ENCODE results near the gene RPS17. TPM values are rescaled to one million over a fixed set of nuclear protein-coding genes. Genes with fewer than 3 reads are reported as not detected.
"Not testable (repeated sequence)": the region's sequence is repeated elsewhere in the genome, so short reads cannot be mapped to it uniquely, and the experiment has no call there.

Gene RPS17
- total RNA-seq, 1 donor from 2014 or later: 2,069 TPM

- Mint-ChIP-seq H3K27ac (ENCODE audit: unreplicated experiment) (no peak overlapping the region), H3K27me3 (ENCODE audit: low read depth) (no peaks in the 10 kb centered on the region), H3K9me3 (no peaks in the 10 kb centered on the region), H3K36me3 (ENCODE audit: low read depth) (peaks cover 37% of the 10 kb centered on the region), H3K4me1 (peaks cover 43% of the 10 kb centered on the region), H3K4me3 (peak overlapping the region; percentile 62)
- TF ChIP-seq CTCF (conservative IDR thresholded peaks at IDR 0.05): no peak
- no peak for DNase-seq (ENCODE audit: low read depth, low spot score)
These were observed 3.6 kb downstream of the RPS17 start for GRCh38 chr15:82536409-82537350.

GRCh38 chr15:82535566-82536408 is 4.5 kb downstream of the RPS17 start:
- Mint-ChIP-seq H3K4me1 (peaks cover 39% of the 10 kb centered on the region), H3K9me3 (no peaks in the 10 kb centered on the region), H3K27ac (ENCODE audit: unreplicated experiment) (no peak overlapping the region), H3K27me3 (ENCODE audit: low read depth) (no peaks in the 10 kb centered on the region), H3K4me3 (peak overlapping the region; percentile 62), H3K36me3 (ENCODE audit: low read depth) (peaks cover 37% of the 10 kb centered on the region)
- no peak for TF ChIP-seq CTCF (conservative IDR thresholded peaks at IDR 0.05)
- no peak for DNase-seq (ENCODE audit: low read depth, low spot score)

GRCh38 chr15:82535151-82535550 is 5.1 kb downstream of the RPS17 start:
- H3K9me3 Mint-ChIP-seq: not testable (repeated sequence)
- peaks cover 39% of the 10 kb centered on the region for H3K4me1 Mint-ChIP-seq

GRCh38 chr15:82534457-82534861 is 5.8 kb downstream of the RPS17 start:
- DNase-seq (ENCODE audit: low read depth, low spot score); H3K27ac Mint-ChIP-seq (ENCODE audit: unreplicated experiment); H3K9me3 Mint-ChIP-seq; H3K27me3 Mint-ChIP-seq (ENCODE audit: low read depth): not testable (repeated sequence)
- H3K36me3 Mint-ChIP-seq (ENCODE audit: low read depth): peaks cover 37% of the 10 kb centered on the region
- H3K4me1 Mint-ChIP-seq: peaks cover 39% of the 10 kb centered on the region
- peak overlapping the region; percentile 49 for H3K4me3 Mint-ChIP-seq

More at GRCh38 chr15:82535151-82535550, 5.1 kb downstream of the RPS17 start:
- not testable (repeated sequence) for H3K27me3 Mint-ChIP-seq (ENCODE audit: low read depth); H3K27ac Mint-ChIP-seq (ENCODE audit: unreplicated experiment); DNase-seq (ENCODE audit: low read depth, low spot score)
- H3K4me3 Mint-ChIP-seq: peak overlapping the region; percentile 61
- H3K36me3 Mint-ChIP-seq (ENCODE audit: low read depth): peaks cover 37% of the 10 kb centered on the region

- no peak overlapping the region for H3K27ac Mint-ChIP-seq (ENCODE audit: unreplicated experiment)
- H3K36me3 Mint-ChIP-seq (ENCODE audit: low read depth): peaks cover 35% of the 10 kb centered on the region
- no peak for DNase-seq (ENCODE audit: low read depth, low spot score)
- TF ChIP-seq CTCF (conservative IDR thresholded peaks at IDR 0.05): no peak
- no peaks in the 10 kb centered on the region for H3K9me3 Mint-ChIP-seq
- peak overlapping the region; percentile 49 for H3K4me3 Mint-ChIP-seq
- peaks cover 33% of the 10 kb centered on the region for H3K4me1 Mint-ChIP-seq
- no peaks in the 10 kb centered on the region for H3K27me3 Mint-ChIP-seq (ENCODE audit: low read depth)
These were observed 6.5 kb downstream of the RPS17 start for GRCh38 chr15:82533801-82534200.

GRCh38 chr15:82532991-82533481 is 7.2 kb downstream of the RPS17 start:
- no peak for TF ChIP-seq CTCF (conservative IDR thresholded peaks at IDR 0.05)
- peaks cover 26% of the 10 kb centered on the region for H3K4me1 Mint-ChIP-seq
- H3K27me3 Mint-ChIP-seq (ENCODE audit: low read depth): no peaks in the 10 kb centered on the region
- H3K27ac Mint-ChIP-seq (ENCODE audit: unreplicated experiment): no peak overlapping the region
- peaks cover 33% of the 10 kb centered on the region for H3K36me3 Mint-ChIP-seq (ENCODE audit: low read depth)
- H3K9me3 Mint-ChIP-seq: no peaks in the 10 kb centered on the region
- no peak for DNase-seq (ENCODE audit: low read depth, low spot score)
- H3K4me3 Mint-ChIP-seq: peak overlapping the region; percentile 49
